Measurements from ENCODE around the gene IFT80.

IFT80 gene

GRCh38 chr3:160399125-160400029 is at the start of gene IFT80, which contains the start of gene SMC4:
Gene IFT80 (minus strand): TSS chr3:160399225. CDS start chr3:160384600, 14,625 bp downstream.
Gene SMC4 (plus strand): TSS chr3:160399650. CDS start chr3:160400827, 1,177 bp downstream.
- H3K4me1 ChIP-seq (ENCODE audit: control insufficient read depth, insufficient read depth, low read length): peaks cover 8% of the 10 kb centered on the region; the same call in 1 of the 2 replicates
- no peaks in the 10 kb centered on the region for H3K9me3 ChIP-seq (ENCODE audit: control insufficient read depth, insufficient read depth, low read depth, low read length)
- peak within 1 kb of the TSS; percentile 67 for H3K27ac ChIP-seq (ENCODE audit: low read depth, low read length)

GRCh38 chr3:160447544-160447943 is 48.5 kb upstream of the IFT80 start:
- peaks cover 40% of the 10 kb centered on the region for H3K36me3 ChIP-seq (ENCODE audit: control insufficient read depth, insufficient read depth, low read length)
- no peak overlapping the region for H3K9ac ChIP-seq (ENCODE audit: low read length)
- H3K4me3 ChIP-seq (ENCODE audit: low read depth, low read length): peak overlapping the region; percentile 94
- H3K4me1 ChIP-seq (ENCODE audit: control insufficient read depth, insufficient read depth, low read length): peaks cover 16% of the 10 kb centered on the region; the same call in 1 of the 2 replicates
- no peak overlapping the region for H3K27ac ChIP-seq (ENCODE audit: low read depth, low read length)
- peaks cover 5% of the 10 kb centered on the region; the same call in 1 of the 2 replicates for H3K9me3 ChIP-seq (ENCODE audit: control insufficient read depth, insufficient read depth, low read depth, low read length)
- no peaks in the 10 kb centered on the region for H3K27me3 ChIP-seq (ENCODE audit: control insufficient read depth, insufficient read depth, low read length)

More at GRCh38 chr3:160399125-160400029, at the start of gene IFT80, which contains the start of gene SMC4:
- Histone ChIP-seq H3K36me3 (ENCODE audit: control insufficient read depth, insufficient read depth, low read length) (peaks cover 20% of the 10 kb centered on the region), H3K4me3 (ENCODE audit: low read depth, low read length) (peak within 1 kb of the TSS; percentile 91), H3K27me3 (ENCODE audit: control insufficient read depth, insufficient read depth, low read length) (no peaks in the 10 kb centered on the region), H3K9ac (ENCODE audit: low read length) (peak within 1 kb of the TSS; percentile 98)

GRCh38 chr3:160446522-160447056 is 47.6 kb upstream of the IFT80 start:
- Histone ChIP-seq H3K4me1 (ENCODE audit: control insufficient read depth, insufficient read depth, low read length) (peaks cover 16% of the 10 kb centered on the region; the same call in 1 of the 2 replicates), H3K27me3 (ENCODE audit: control insufficient read depth, insufficient read depth, low read length) (no peaks in the 10 kb centered on the region), H3K9ac (ENCODE audit: low read length) (no peak overlapping the region), H3K27ac (ENCODE audit: low read depth, low read length) (no peak overlapping the region), H3K9me3 (ENCODE audit: control insufficient read depth, insufficient read depth, low read depth, low read length) (peaks cover 5% of the 10 kb centered on the region; the same call in 1 of the 2 replicates), H3K4me3 (ENCODE audit: low read depth, low read length) (peak overlapping the region; percentile 30; the same call in 1 of the 2 replicates), H3K36me3 (ENCODE audit: control insufficient read depth, insufficient read depth, low read length) (peaks cover 50% of the 10 kb centered on the region)

- no peak overlapping the region for H3K27ac ChIP-seq (ENCODE audit: low read depth, low read length)
- no peak overlapping the region for H3K9ac ChIP-seq (ENCODE audit: low read length)
- H3K27me3 ChIP-seq (ENCODE audit: control insufficient read depth, insufficient read depth, low read length): no peaks in the 10 kb centered on the region
- peaks cover 53% of the 10 kb centered on the region for H3K36me3 ChIP-seq (ENCODE audit: control insufficient read depth, insufficient read depth, low read length)
- peaks cover 13% of the 10 kb centered on the region; the same call in 1 of the 2 replicates for H3K4me1 ChIP-seq (ENCODE audit: control insufficient read depth, insufficient read depth, low read length)
- H3K9me3 ChIP-seq (ENCODE audit: control insufficient read depth, insufficient read depth, low read depth, low read length): peaks cover 5% of the 10 kb centered on the region; the same call in 1 of the 2 replicates
- no peak overlapping the region for H3K4me3 ChIP-seq (ENCODE audit: low read depth, low read length)
Measured at GRCh38 chr3:160445854-160446253, 46.8 kb upstream of the IFT80 start.

- H3K36me3 ChIP-seq (ENCODE audit: control insufficient read depth, insufficient read depth, low read length): peaks cover 55% of the 10 kb centered on the region
- H3K27me3 ChIP-seq (ENCODE audit: control insufficient read depth, insufficient read depth, low read length): no peaks in the 10 kb centered on the region
- H3K9me3 ChIP-seq (ENCODE audit: control insufficient read depth, insufficient read depth, low read depth, low read length): peaks cover 5% of the 10 kb centered on the region; the same call in 1 of the 2 replicates
- peaks cover 7% of the 10 kb centered on the region; the same call in 1 of the 2 replicates for H3K4me1 ChIP-seq (ENCODE audit: control insufficient read depth, insufficient read depth, low read length)
- no peak overlapping the region for H3K9ac ChIP-seq (ENCODE audit: low read length)
- no peak overlapping the region for H3K27ac ChIP-seq (ENCODE audit: low read depth, low read length)
- H3K4me3 ChIP-seq (ENCODE audit: low read depth, low read length): no peak overlapping the region
Measured at GRCh38 chr3:160444411-160444810, 45.4 kb upstream of the IFT80 start.

GRCh38 chr3:160440687-160441086 is 41.7 kb upstream of the IFT80 start:
- H3K9me3 ChIP-seq (ENCODE audit: control insufficient read depth, insufficient read depth, low read depth, low read length): peaks cover 5% of the 10 kb centered on the region; the same call in 1 of the 2 replicates
- H3K4me3 ChIP-seq (ENCODE audit: low read depth, low read length): no peak overlapping the region
- no peak overlapping the region for H3K9ac ChIP-seq (ENCODE audit: low read length)
- H3K27me3 ChIP-seq (ENCODE audit: control insufficient read depth, insufficient read depth, low read length): no peaks in the 10 kb centered on the region
- H3K4me1 ChIP-seq (ENCODE audit: control insufficient read depth, insufficient read depth, low read length): peaks cover 7% of the 10 kb centered on the region; the same call in 1 of the 2 replicates
- H3K27ac ChIP-seq (ENCODE audit: low read depth, low read length): no peak overlapping the region
- peaks cover 78% of the 10 kb centered on the region for H3K36me3 ChIP-seq (ENCODE audit: control insufficient read depth, insufficient read depth, low read length)

GRCh38 chr3:160437083-160437455 is 38.0 kb upstream of the IFT80 start:
- H3K27ac ChIP-seq (ENCODE audit: low read depth, low read length): no peak overlapping the region
- H3K9me3 ChIP-seq (ENCODE audit: control insufficient read depth, insufficient read depth, low read depth, low read length): no peaks in the 10 kb centered on the region
- H3K9ac ChIP-seq (ENCODE audit: low read length): no peak overlapping the region
- H3K27me3 ChIP-seq (ENCODE audit: control insufficient read depth, insufficient read depth, low read length): no peaks in the 10 kb centered on the region
- peaks cover 81% of the 10 kb centered on the region for H3K36me3 ChIP-seq (ENCODE audit: control insufficient read depth, insufficient read depth, low read length)
- H3K4me3 ChIP-seq (ENCODE audit: low read depth, low read length): no peak overlapping the region
- peaks cover 7% of the 10 kb centered on the region; the same call in 1 of the 2 replicates for H3K4me1 ChIP-seq (ENCODE audit: control insufficient read depth, insufficient read depth, low read length)

- Histone ChIP-seq H3K4me3 (ENCODE audit: low read depth, low read length) (no peak overlapping the region), H3K36me3 (ENCODE audit: control insufficient read depth, insufficient read depth, low read length) (peaks cover 86% of the 10 kb centered on the region), H3K9me3 (ENCODE audit: control insufficient read depth, insufficient read depth, low read depth, low read length) (no peaks in the 10 kb centered on the region), H3K27ac (ENCODE audit: low read depth, low read length) (no peak overlapping the region), H3K27me3 (ENCODE audit: control insufficient read depth, insufficient read depth, low read length) (no peaks in the 10 kb centered on the region), H3K9ac (ENCODE audit: low read length) (no peak overlapping the region), H3K4me1 (ENCODE audit: control insufficient read depth, insufficient read depth, low read length) (peaks cover 7% of the 10 kb centered on the region; the same call in 1 of the 2 replicates)
Measured at GRCh38 chr3:160435747-160436146, 36.7 kb upstream of the IFT80 start.

- no peak overlapping the region for H3K9ac ChIP-seq (ENCODE audit: low read length)
- peaks cover 90% of the 10 kb centered on the region for H3K36me3 ChIP-seq (ENCODE audit: control insufficient read depth, insufficient read depth, low read length)
- H3K27me3 ChIP-seq (ENCODE audit: control insufficient read depth, insufficient read depth, low read length): no peaks in the 10 kb centered on the region
- no peak overlapping the region for H3K4me3 ChIP-seq (ENCODE audit: low read depth, low read length)
- peaks cover 7% of the 10 kb centered on the region; the same call in 1 of the 2 replicates for H3K4me1 ChIP-seq (ENCODE audit: control insufficient read depth, insufficient read depth, low read length)
- no peak overlapping the region for H3K27ac ChIP-seq (ENCODE audit: low read depth, low read length)
- no peaks in the 10 kb centered on the region for H3K9me3 ChIP-seq (ENCODE audit: control insufficient read depth, insufficient read depth, low read depth, low read length)
Measured at GRCh38 chr3:160435095-160435494, 36.1 kb upstream of the IFT80 start.

- peaks cover 7% of the 10 kb centered on the region; the same call in 1 of the 2 replicates for H3K4me1 ChIP-seq (ENCODE audit: control insufficient read depth, insufficient read depth, low read length)
- H3K4me3 ChIP-seq (ENCODE audit: low read depth, low read length): no peak overlapping the region
- H3K9me3 ChIP-seq (ENCODE audit: control insufficient read depth, insufficient read depth, low read depth, low read length): no peaks in the 10 kb centered on the region
- no peaks in the 10 kb centered on the region for H3K27me3 ChIP-seq (ENCODE audit: control insufficient read depth, insufficient read depth, low read length)
- no peak overlapping the region for H3K9ac ChIP-seq (ENCODE audit: low read length)
- peaks cover 97% of the 10 kb centered on the region for H3K36me3 ChIP-seq (ENCODE audit: control insufficient read depth, insufficient read depth, low read length)
- no peak overlapping the region for H3K27ac ChIP-seq (ENCODE audit: low read depth, low read length)
Measured at GRCh38 chr3:160434071-160434470, 35.0 kb upstream of the IFT80 start.

Data from HUES6 (cell line).